ENCODE measurements around the gene SOX13. TPM values are rescaled to one million over a fixed set of nuclear protein-coding genes. Genes with fewer than 3 reads are reported as not detected.
"Not testable (repeated sequence)": the region's sequence is repeated elsewhere in the genome, so short reads cannot be mapped to it uniquely, and the experiment has no call there.

The SOX13 gene
- total and polyA plus RNA-seq, 5 experiments from 2014 or later, result 0.29 to 0.77 (median 0.41) TPM; not detected in 1

DNA sequence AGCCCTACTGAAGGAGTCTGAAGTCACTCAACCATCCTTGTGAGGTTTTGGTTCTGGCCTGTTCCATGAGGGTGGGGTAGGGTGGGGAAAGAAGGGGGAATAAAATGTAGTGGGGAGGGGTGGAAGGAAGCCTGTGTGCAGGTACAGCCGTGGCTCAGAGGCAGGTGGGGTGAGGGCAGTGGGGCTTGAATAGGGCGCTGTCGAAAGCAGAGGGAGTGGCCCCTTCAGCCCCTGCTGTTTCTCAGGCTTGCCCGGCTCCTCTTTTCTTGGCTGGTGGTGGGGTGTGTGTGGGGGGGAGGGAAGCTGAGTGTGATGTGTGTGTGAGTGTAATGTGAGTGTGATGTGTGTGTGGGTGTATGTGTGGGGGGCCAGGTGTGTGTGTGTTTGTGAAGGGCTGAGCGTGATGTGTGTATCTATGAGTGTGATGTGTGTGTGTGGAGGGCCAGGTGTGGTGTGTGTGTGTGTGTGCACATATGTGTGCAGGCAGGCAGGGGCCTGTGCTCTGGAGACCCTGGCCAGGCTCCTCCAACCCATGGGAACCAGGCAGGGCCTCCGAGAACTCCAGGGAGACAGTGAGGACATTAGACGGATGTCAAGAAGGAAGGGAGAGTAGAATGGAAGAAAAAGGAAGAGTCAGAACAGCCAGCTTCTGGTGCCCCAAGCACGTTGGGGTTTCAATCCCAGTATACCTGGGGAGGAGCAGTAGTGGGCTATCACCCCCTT is 9.0 kb downstream of the SOX13 start:
- no peak for ATAC-seq
- POLR2A ChIA-PET, result no interaction called here
- Mint-ChIP-seq H3K9me3 (no peaks in the 10 kb centered on the region), H3K27ac (no peak overlapping the region), H3K36me3 (no peaks in the 10 kb centered on the region), H3K27me3 (peaks cover 7 to 53% (median 26%) of the 10 kb centered on the region in 5 donors), H3K4me1 (peaks cover 0 to 8% (median 1%) of the 10 kb centered on the region in 4 donors), H3K4me3 (no peak overlapping the region)
- DNase-seq, result peak in 1 of 10 donors; percentile 36

DNA sequence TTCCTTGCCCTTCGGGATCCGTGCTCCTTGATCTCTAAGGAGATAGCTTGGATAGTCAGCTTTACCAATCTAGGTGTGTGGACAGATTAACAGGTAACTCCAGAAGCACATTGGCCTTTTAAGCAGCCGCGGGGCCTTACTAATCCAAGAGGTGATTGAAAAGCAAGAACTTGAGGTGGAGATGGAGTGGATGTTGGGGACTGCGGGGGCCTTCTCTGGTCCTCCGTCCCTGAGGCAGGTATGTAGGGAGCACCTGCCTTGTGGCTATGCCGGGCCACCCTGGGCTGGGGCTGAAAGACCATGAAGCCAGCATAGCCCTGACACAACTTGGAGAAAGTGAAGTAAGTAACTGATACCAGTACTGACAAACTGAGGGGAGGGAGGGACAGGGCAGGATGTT is 10.6 kb downstream of the SOX13 start:
- POLR2A ChIA-PET, result no interaction called here
- ATAC-seq, result no peak
- DNase-seq, result no peak
- Mint-ChIP-seq H3K27ac (peak overlapping the region in 2 of 10 donors; percentile 20 to 37), H3K36me3 (no peaks in the 10 kb centered on the region), H3K4me1 (peaks cover 0 to 11% (median 1%) of the 10 kb centered on the region in 4 donors), H3K27me3 (peaks cover 2 to 38% (median 13%) of the 10 kb centered on the region in 5 donors), H3K4me3 (no peak overlapping the region), H3K9me3 (no peaks in the 10 kb centered on the region)

DNA sequence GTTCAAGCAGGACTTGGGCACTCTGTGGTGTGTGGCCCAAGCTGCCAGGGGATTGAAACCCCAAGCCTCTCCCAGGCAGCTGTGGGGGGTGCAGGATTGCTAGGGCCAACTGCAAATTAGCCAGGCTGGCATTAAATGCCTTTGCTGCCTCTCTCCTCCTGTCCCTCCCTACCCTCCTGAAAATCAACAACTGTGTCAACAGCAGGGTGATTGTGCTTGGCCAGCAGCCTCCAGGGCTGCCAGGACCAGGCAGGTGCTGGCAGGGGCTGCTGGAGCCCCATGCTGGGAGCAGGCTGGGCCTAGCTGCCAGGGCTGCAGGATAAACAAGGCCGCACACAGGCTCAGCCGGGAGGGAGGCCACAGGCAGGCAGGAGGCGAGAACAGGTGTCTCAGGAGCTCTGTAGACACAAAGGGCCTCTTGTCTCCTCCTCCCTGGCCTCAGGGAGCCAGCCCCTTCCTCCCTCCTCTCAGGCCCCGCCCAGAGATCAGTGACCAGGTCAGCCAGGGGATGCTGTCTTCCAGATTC is 11.4 kb downstream of the SOX13 start:
- POLR2A ChIA-PET, result no interaction called here
- Mint-ChIP-seq H3K27ac (peak overlapping the region in 1 of 10 donors; percentile 59), H3K4me1 (peaks cover 0 to 11% (median 1%) of the 10 kb centered on the region in 4 donors)

DNA sequence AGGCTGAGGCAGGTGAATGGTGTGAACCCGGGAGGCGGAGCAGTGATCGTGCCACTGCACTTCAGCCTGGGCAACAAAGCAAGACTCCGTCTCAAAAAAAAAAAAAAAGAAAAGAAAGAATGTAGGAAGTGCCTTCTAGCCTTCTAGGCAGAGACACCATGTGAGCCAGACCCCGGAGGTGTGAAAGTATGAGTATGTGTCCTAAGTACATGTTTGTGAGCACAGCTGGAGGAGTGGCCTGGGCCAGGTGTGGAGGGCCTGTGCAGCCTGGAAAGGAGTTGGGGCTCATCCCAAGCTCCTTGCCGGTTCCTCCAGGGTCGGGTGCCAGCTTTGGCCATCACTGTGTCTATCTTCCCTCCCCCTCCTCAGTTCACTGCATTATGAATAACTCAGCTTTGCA is 13.0 kb downstream of the SOX13 start:
- no peak for ATAC-seq
- Mint-ChIP-seq H3K27me3 (peaks cover 0 to 32% (median 6%) of the 10 kb centered on the region in 5 donors), H3K27ac (no peak overlapping the region), H3K4me1 (peaks cover 0 to 6% (median 1%) of the 10 kb centered on the region in 4 donors), H3K36me3 (no peaks in the 10 kb centered on the region), H3K9me3 (no peaks in the 10 kb centered on the region), H3K4me3 (no peak overlapping the region)
- DNase-seq, result no peak
- POLR2A ChIA-PET, result no interaction called here

More for the DNA sequence above, 11.4 kb downstream of the SOX13 start:
- DNase-seq, result no peak
- H3K9me3 Mint-ChIP-seq, result no peaks in the 10 kb centered on the region
- H3K27me3 Mint-ChIP-seq, result peaks cover 2 to 32% (median 10%) of the 10 kb centered on the region in 5 donors
- ATAC-seq, result no peak
- H3K36me3 Mint-ChIP-seq, result no peaks in the 10 kb centered on the region
- no peak overlapping the region for H3K4me3 Mint-ChIP-seq

DNA sequence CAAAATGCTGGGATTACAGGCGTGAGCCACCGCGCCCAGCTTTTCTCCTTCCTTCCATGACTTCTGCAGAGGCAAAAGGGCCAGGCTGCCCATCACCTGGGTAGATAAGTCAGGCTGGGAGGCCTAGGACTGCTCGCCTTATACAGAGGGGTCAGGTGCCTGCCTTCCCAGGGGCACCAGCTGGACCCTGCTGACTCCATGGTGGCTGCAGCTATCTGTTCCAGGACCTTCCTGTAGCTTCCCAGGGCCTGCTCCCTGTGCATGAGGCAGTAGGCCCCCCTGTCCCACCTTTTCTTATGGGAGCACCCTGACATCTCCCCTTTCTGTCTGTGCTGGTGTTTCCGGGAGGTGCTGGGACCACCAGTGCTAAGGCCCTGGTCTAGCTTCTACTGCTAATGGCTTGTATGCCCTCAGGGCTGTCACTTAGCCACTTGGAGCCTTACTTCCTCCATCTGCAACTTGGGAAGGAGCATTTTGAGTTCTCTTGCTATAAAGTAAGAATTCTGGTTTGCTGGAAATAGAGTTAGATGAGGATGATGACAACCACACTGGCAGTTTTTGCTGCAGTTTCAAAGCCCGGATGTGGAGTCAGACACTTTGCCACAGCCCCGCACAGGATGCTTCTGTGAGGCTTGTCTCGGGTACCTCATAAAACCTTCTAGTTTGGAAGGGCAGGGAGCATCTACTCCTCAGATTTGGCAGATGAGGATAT is 14.4 kb downstream of the SOX13 start:
- Mint-ChIP-seq H3K9me3 (no peaks in the 10 kb centered on the region), H3K36me3 (no peaks in the 10 kb centered on the region), H3K4me3 (no peak overlapping the region), H3K27me3 (peaks cover 0 to 17% (median 2%) of the 10 kb centered on the region in 5 donors), H3K4me1 (peaks cover 0 to 9% (median 0%) of the 10 kb centered on the region in 4 donors), H3K27ac (peak overlapping the region in 1 of 10 donors; percentile 46)
- POLR2A ChIA-PET, result no interaction called here
- DNase-seq (no peak), ATAC-seq (no peak)

DNA sequence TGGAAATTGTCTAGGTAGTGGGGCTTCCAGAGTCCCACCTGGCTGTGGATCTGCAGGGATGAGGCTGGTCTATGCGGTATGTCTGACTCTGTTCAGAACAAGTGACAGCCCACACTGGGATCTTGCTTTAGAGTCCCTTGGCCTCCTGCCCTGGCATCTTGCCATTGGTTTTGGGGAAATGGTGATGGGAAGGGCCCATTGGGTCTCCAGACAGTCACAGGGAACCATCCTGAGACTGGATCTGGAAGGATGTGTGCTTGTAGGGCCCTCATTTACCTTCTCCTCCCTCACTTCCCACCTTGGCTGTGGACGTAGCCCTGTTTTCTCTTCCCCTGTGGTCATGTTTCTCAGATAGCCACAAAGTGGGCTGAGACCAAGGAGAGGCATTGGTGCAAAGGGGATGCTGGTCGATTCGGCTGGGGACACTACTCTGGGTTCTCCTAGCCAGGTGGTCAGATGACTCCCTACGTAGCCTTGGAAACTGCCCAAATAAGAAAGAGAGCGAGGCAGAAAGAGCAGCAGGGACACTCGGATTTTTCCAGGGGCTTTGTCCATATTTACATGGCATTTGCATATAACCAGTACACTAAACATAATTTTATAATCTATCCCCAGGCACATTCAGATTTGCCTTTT is 15.1 kb downstream of the SOX13 start:
- H3K9me3 Mint-ChIP-seq, result no peaks in the 10 kb centered on the region
- no peak overlapping the region for H3K4me3 Mint-ChIP-seq
- peaks cover 0 to 12% (median 0%) of the 10 kb centered on the region in 4 donors for H3K4me1 Mint-ChIP-seq
- H3K36me3 Mint-ChIP-seq, result no peaks in the 10 kb centered on the region
- no peak for ATAC-seq
- POLR2A ChIA-PET, result no interaction called here
- peaks cover 0 to 10% (median 0%) of the 10 kb centered on the region in 5 donors for H3K27me3 Mint-ChIP-seq
- H3K27ac Mint-ChIP-seq, result peak overlapping the region in 2 of 10 donors; percentile 46 to 52
- peak in 1 of 10 donors; percentile 57 for DNase-seq

DNA sequence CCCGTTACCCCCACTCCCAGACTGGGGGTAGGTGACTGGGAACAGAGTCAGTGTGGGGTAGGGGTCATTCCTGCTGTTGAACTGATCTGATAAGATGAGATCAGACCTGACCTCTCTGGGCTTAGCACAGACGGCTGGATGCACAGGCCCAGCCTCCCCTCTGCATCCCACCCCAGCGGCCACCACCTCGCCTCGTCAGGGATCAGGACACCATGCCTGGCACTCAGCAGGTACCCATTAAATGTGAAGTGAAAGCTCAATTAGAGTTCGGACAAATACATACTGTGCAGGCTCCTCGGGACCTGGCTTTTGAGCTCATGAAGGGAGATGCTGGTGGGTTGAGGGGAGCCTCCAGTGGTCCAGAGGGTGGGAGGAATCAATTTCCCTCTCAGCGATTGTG is 15.7 kb downstream of the SOX13 start:
- no peak overlapping the region for H3K4me3 Mint-ChIP-seq
- DNase-seq (no peak), ATAC-seq (no peak)
- POLR2A ChIA-PET, result no interaction called here
- H3K9me3 Mint-ChIP-seq, result no peaks in the 10 kb centered on the region
- peaks cover 0 to 12% (median 0%) of the 10 kb centered on the region in 4 donors for H3K4me1 Mint-ChIP-seq
- H3K27ac Mint-ChIP-seq, result no peak overlapping the region
- no peaks in the 10 kb centered on the region for H3K36me3 Mint-ChIP-seq
- peaks cover 0 to 5% (median 0%) of the 10 kb centered on the region in 5 donors for H3K27me3 Mint-ChIP-seq

DNA sequence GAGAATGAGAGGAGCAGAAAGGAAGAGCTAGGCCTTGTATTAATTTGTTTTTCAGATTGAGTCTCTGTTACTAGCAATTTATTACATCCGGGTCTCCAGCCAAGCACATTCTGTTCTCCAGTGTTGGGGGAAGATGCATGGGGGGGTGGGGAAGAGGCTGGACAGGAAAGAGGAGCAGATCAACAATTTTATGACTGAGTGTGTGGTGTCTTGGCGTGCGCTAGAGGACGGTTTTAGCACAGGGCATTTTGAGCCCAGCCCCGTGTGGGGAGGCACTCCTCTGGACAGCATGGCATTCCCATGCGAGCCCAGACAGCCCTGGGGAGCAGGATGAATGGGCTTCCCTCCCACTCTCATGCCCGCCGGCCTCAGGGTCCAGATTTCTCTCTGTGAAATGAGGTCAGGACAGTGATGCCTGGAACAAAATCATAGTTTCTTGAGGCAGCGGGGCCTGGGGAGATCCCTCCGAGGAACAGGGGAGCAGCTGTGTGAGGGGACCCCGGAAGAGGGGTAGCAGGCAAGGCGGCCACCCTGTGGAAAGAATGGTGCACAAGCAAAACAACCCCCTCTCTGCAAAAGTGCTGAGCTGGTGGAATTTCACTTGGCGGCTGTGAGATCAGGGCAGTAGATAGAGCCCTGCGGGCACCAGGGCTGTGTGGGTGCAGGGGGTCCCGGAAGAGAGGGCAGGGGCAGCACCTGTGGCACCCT is 16.3 kb downstream of the SOX13 start:
- no peak for DNase-seq
- Mint-ChIP-seq H3K36me3 (no peaks in the 10 kb centered on the region), H3K4me3 (no peak overlapping the region), H3K4me1 (peaks cover 0 to 12% (median 0%) of the 10 kb centered on the region in 4 donors), H3K27ac (no peak overlapping the region), H3K9me3 (no peaks in the 10 kb centered on the region), H3K27me3 (peaks cover 0 to 2% (median 0%) of the 10 kb centered on the region in 5 donors)
- ATAC-seq, result no peak
- POLR2A ChIA-PET, result no interaction called here

DNA sequence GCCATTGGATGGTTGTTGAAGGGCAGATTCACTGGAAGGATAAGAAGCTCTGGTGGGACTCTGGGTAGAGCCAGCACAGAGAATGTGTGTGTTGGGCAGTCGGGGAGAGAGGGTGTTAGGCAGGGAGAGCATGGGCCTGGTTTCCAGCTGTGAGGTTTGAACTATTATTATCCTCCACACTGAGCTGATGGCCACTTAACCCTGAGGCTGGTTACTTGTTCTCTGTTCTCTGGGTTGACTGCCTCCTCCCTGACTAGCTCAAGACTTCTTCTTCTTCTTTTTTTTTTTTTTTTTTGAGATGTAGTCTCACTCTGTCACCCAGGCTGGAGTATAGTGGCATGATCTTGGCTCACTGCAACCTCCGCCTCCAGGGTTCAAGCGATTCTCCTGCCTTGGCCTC is 17.2 kb downstream of the SOX13 start:
- Mint-ChIP-seq H3K27ac (peak overlapping the region in 3 of 10 donors; percentile 8 to 28 (median 18)), H3K4me1 (peaks cover 0 to 12% (median 0%) of the 10 kb centered on the region in 4 donors)
- H3K27me3 Mint-ChIP-seq, POLR2A ChIA-PET, DNase-seq, ATAC-seq, H3K9me3 Mint-ChIP-seq, H3K4me3 Mint-ChIP-seq, H3K36me3 Mint-ChIP-seq: not testable (repeated sequence)

DNA sequence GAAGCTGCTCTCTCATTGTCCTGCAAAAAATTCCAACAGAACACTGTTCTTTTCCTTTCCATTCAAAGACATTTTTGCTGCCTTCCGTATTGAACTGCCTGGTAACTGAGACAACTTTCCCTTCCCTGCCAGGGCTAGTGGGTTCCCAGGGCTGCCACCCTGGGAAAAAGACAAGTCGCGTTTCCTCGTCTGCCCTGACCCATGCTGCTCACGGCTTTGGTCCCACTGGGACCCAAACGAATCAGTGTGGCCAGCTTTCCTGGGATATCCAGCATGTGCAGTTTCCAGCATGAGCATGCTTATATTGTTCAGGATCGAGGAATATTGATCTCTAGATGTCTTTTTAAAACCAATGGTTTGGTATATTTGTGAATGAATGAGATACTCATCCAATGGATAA is 18.2 kb downstream of the SOX13 start:
- Mint-ChIP-seq H3K9me3 (no peaks in the 10 kb centered on the region), H3K4me3 (no peak overlapping the region), H3K4me1 (peaks cover 0 to 12% (median 0%) of the 10 kb centered on the region in 4 donors), H3K27ac (no peak overlapping the region), H3K36me3 (no peaks in the 10 kb centered on the region), H3K27me3 (peaks cover 0 to 2% (median 0%) of the 10 kb centered on the region in 5 donors)
- POLR2A ChIA-PET, result no interaction called here
- no peak for DNase-seq
- ATAC-seq, result no peak

DNA sequence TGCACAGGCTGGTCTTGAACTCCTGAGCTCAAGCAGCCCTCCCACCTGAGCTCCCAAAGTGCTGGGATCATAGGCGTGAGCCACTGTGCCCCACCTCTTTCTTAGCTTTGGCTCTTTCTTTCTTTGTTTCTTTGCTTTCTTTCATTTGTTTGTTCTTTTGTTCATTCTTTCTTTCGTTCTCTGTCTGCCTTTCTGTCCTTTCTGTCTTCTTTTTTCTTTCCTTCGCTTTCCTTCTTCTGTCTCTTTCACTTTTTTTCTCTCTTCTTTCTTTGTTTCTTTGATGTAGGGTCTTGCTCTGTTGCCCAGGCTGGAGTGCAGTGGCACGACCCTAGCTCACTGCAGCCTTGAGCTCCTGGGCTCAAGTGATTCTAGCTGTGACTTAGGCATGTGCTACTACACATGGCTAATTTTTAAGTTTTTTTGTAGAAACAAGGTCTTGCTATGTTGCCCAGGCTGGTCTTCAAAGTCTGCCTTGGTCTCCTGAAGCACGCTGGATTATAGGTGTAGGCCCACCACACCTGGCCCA is 18.9 kb downstream of the SOX13 start:
- peaks cover 0 to 12% (median 0%) of the 10 kb centered on the region in 4 donors for H3K4me1 Mint-ChIP-seq
- ATAC-seq (no peak), DNase-seq (no peak)
- POLR2A ChIA-PET, result no interaction called here
- no peaks in the 10 kb centered on the region for H3K9me3 Mint-ChIP-seq
- no peaks in the 10 kb centered on the region for H3K36me3 Mint-ChIP-seq
- no peak overlapping the region for H3K4me3 Mint-ChIP-seq
- no peak overlapping the region for H3K27ac Mint-ChIP-seq
- H3K27me3 Mint-ChIP-seq, result peaks cover 0 to 2% (median 0%) of the 10 kb centered on the region in 5 donors

Measured in naive thymus-derived CD8-positive, alpha-beta T cell (primary cell).